ENCODE results near the gene ERC1. TPM values are rescaled to one million over a fixed set of nuclear protein-coding genes. Genes with fewer than 3 reads are reported as not detected.

ERC1 gene
- total and polyA plus RNA-seq, 2 donors (not counting 3 experiments of a cell fraction or from before 2014, with no cell fraction given) = 11.7 to 66.1 TPM

- Histone ChIP-seq H3K27me3 (ENCODE audit: control insufficient read depth in 2 of 2, insufficient read depth in 2 of 2, low read length in 2 of 2) (no peaks in the 10 kb centered on the region), H3K9me1 (replicated peaks; ENCODE audit: control insufficient read depth, extremely low read depth, insufficient read depth, low read length) (no peaks in the 10 kb centered on the region), H2AFZ (ENCODE audit: low read depth, low read length) (no peak overlapping the region), H3K36me3 (ENCODE audit: control insufficient read depth in 2 of 2, extremely low read depth in 1 of 2, insufficient read depth in 2 of 2, low read length in 2 of 2) (no peaks in the 10 kb centered on the region), H3K4me3 (replicated peaks in 1 of 3; ENCODE audit: insufficient read depth in 1 of 3, low read depth in 1 of 3, low read length in 3 of 3) (no peak overlapping the region), H3K9me3 (replicated peaks; ENCODE audit: control insufficient read depth, insufficient read depth, low read length) (no peaks in the 10 kb centered on the region), H3K79me2 (ENCODE audit: control insufficient read depth, insufficient read depth, low read length) (no peaks in the 10 kb centered on the region), H3K9ac (replicated peaks; ENCODE audit: extremely low read depth, insufficient read depth, low read length) (no peak overlapping the region), H3K4me2 (ENCODE audit: insufficient read depth, low read length) (no peak overlapping the region), H4K20me1 (replicated peaks; ENCODE audit: control insufficient read depth, extremely low read depth, insufficient read depth, low read length) (no peaks in the 10 kb centered on the region), H3K4me1 (ENCODE audit: control insufficient read depth, extremely low read depth, insufficient read depth, low read length) (peaks cover 4% of the 10 kb centered on the region), H3K27ac (ENCODE audit: insufficient read depth, low read depth, low read length) (no peak overlapping the region)
- ChIA-PET POLR2A (no interaction called here), CTCF (no interaction called here)
- DNase-seq (ENCODE audit: low read depth, low spot score) (no peak), FAIRE-seq (no peak)
- dilution Hi-C loops (cut with MboI; ENCODE audit: extremely low pct_ligation_motif_present, low sequenced_read_pairs) (no loop called here), intact Hi-C loops (cut with micrococcal nuclease) (no loop called here)
- no TSS peak for BruUV-seq (replicated peaks)
- TF ChIP-seq FOS (IDR thresholded peaks at IDR 0.05; ENCODE audit: borderline replicate concordance, insufficient read depth, low read length) (no peak), POLR2A (IDR thresholded peaks at IDR 0.05; ENCODE audit: low read depth, low read length) (no peak), CTCF (IDR thresholded peaks at IDR 0.05; ENCODE audit: extremely low read depth in 1 of 2, insufficient read depth in 1 of 2, low read depth in 1 of 2, low read length in 2 of 2) (no peak), POLR2AphosphoS5 (IDR thresholded peaks at IDR 0.05; ENCODE audit: insufficient read depth, low read depth, low read length) (no peak), MAX (IDR thresholded peaks at IDR 0.05; ENCODE audit: insufficient read depth, insufficient read length) (no peak), JUN (IDR thresholded peaks at IDR 0.05; ENCODE audit: borderline replicate concordance, insufficient read depth, insufficient read length, low read depth) (no peak), GATA2 (IDR thresholded peaks at IDR 0.05; ENCODE audit: insufficient read depth, insufficient read length, low read depth, low read length) (no peak), MYC (IDR thresholded peaks at IDR 0.05; ENCODE audit: low read depth, low read length) (no peak), EZH2 (IDR thresholded peaks at IDR 0.05; ENCODE audit: borderline replicate concordance, low read depth, low read length, severe bottlenecking) (no peak)
These were observed 255.6 kb downstream of the ERC1 start for GRCh38 chr12:1246637-1247036.
